IPS-18c (cell line): Measurements from ENCODE around the gene SYT1.
"Not testable (repeated sequence)": the region's sequence is repeated elsewhere in the genome, so short reads cannot be mapped to it uniquely, and the experiment has no call there.

Source experiments
- H3K4me3 ChIP-seq: 2 replicates; pipeline ENCODE4 v1.7.0; 2013; ENCODE audit warnings: low read depth, mild to moderate bottlenecking, low read length, moderate library complexity; ENCODE audit not compliant: insufficient read depth
- H3K9me3 ChIP-seq: one replicate; pipeline ENCODE4 v1.6.1; 2013; ENCODE audit warnings: mild to moderate bottlenecking, low read length, moderate library complexity; ENCODE audit not compliant: control insufficient read depth, insufficient read depth

Gene SYT1

DNA sequence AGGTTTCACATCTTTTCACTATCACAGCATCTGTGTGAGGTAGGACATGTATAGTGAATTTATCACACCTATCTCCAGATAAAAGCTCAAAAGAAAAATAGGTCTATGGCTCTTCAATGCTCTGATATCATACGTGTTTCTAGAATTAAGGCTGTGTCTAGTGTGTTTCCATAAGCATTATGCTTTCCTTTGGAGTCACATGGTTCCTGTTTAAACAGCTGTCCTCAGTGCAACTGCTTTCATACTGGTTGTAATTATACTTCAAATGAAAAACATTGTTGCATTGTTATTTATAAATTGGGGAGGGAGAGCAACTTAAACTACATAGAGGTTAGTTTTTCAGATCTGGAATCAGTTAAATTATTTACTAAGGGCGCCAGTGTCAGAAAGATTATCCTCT is 151.6 kb downstream of the SYT1 start:
- Histone ChIP-seq H3K4me3 (no peak overlapping the region), H3K9me3 (no peaks in the 10 kb centered on the region)

DNA sequence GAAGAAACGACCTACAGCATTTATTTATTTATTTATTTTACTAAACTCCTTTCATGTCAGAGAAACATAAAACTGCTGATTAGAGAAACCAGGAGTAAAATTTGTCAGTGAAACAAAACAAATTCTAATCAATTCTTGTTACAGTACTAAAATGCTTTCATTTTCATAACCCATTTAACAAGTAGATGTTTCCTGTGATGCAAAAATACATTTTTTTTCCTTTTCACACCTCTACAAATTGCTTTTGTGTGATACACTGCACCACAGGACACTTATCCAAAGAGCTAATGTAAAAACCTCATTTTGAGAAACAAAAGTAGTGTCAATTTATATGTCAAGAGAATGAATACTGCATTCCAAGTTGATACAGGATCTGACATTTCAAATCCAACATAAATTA is 155.1 kb downstream of the SYT1 start:
- no peaks in the 10 kb centered on the region for H3K9me3 ChIP-seq
- no peak overlapping the region for H3K4me3 ChIP-seq

DNA sequence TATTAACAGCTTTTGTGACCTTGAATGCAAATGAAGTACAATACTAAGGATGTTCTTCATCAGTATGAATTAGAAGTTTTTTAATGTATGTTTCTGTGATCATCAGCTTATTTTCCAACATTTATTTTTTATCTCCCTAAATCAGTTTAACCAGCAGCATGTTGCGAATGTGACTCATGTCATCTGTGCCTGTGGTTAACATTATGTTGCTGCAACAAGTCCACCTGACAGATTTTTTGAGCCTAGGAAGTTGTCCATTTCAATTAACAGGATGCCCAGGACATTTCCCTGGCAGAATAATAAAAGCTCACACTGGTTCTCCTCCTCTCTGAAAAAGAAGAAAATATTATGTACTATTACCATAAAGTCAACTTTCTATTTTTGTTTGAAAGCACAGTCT is 155.5 kb downstream of the SYT1 start:
- Histone ChIP-seq H3K4me3 (no peak overlapping the region), H3K9me3 (no peaks in the 10 kb centered on the region)

DNA sequence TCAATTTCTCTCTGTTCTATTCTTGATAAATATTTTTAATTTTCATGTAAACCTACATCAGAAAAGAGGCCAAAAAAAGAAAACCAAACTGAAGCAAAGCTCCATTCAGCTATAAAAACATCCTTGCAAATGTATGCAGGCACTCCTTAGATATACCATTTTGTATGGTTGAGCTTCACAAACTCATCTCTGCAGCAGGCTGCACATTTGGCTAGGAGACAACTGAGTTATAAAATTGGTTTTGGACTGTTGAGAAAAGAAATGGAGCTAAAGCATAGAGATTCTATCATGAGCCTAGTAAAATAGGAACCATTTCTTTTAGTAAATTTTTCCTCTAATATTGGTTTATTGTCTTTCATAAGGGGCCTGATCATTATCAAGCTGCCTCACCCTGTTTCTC is 156.4 kb downstream of the SYT1 start:
- Histone ChIP-seq H3K9me3 (no peaks in the 10 kb centered on the region), H3K4me3 (no peak overlapping the region)

DNA sequence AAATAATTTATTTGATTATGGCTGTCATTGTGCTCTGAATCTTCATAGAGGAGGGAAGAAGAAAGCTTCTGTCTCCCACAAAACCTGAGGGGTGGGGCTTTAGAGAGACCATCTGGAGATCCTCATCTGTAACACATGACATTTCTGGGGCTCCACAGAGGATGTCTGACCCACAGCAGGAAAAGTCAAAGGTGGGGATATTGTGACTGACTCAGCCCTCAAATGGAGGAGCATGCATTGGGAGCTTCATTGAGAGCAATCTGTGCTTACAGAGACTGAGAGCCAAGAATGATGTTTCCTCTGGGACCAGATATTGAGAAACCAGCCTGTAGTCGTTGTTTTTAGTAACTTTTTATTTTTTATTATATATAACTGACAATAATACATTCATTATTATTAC is 158.7 kb downstream of the SYT1 start:
- no peak overlapping the region for H3K4me3 ChIP-seq
- H3K9me3 ChIP-seq, result no peaks in the 10 kb centered on the region

DNA sequence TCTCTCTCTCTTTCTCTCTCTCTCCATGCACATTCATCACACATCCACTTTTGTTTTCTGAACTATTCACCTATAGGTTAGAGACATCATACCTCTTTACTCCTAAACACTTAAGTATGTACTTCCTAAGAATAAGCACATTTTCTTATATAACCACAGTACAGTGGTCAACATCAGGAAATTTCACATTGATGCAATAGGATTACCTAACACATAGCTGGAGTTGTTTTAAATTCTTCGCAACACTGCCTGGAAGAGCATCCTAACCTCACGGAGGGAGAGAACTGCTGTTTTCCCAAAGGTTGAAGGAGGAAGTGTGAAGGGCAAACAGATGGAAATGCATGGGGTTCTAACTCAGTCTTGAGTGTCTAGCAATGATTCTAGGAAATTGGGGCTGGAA is 159.2 kb downstream of the SYT1 start:
- Histone ChIP-seq H3K9me3 (no peaks in the 10 kb centered on the region), H3K4me3 (no peak overlapping the region)

DNA sequence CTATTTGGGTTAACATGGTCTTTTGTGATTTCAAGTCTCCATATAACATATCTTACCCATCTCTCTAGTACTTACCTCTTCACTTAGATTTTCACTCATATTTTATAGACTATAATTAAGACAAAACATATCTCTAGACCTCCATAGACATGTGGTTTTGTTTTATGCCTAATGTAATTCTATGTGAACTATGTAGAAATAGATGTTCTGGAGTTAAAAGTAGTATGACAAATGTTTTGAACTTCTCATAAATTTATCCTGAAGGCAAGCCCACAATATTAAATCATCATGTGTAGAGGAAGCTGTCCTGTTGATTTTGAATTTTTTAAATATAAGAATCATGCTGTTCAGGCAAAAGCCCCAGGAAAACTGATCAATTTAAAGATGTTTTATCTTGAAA is 169.2 kb downstream of the SYT1 start:
- no peaks in the 10 kb centered on the region for H3K9me3 ChIP-seq

DNA sequence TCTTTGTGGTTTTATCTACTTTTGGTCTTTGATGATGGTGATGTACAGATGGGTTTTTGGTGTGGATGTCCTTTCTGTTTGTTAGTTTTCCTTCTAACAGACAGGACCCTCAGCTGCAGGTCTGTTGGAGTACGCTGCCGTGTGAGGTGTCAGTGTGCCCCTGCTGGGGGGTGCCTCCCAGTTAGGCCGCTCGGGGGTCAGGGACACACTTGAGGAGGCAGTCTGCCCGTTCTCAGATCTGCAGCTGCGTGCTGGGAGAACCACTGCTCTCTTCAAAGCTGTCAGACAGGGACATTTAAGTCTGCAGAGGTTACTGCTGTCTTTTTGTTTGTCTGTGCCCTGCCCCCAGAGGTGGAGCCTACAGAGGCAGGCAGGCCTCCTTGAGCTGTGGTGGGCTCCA is 180.2 kb downstream of the SYT1 start:
- not testable (repeated sequence) for H3K9me3 ChIP-seq, H3K4me3 ChIP-seq

More for the DNA sequence above, 169.2 kb downstream of the SYT1 start:
- no peak overlapping the region for H3K4me3 ChIP-seq

DNA sequence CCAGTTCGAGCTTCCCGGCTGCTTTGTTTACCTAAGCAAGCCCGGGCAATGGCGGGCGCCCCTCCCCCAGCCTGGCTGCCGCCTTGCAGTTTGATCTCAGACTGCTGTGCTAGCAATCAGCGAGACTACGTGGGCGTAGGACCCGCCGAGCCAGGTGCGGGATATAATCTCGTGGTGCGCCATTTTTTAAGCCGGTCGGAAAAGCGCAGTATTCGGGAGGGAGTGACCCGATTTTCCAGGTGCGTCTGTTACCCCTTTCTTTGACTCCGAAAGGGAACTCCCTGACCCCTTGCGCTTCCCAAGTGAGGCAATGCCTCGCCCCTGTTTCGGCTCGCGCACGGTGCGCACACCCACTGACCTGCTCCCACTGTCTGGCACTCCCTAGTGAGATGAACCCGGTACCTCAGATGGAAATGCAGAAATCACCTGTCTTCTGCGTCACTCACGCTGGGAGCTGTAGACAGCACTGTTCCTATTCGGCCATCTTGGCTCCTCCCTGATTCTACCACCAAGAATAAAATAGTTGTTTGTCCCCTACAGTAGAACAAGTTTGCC is 180.7 kb downstream of the SYT1 start:
- peak overlapping the region; percentile 32 for H3K4me3 ChIP-seq
- not testable (repeated sequence) for H3K9me3 ChIP-seq

DNA sequence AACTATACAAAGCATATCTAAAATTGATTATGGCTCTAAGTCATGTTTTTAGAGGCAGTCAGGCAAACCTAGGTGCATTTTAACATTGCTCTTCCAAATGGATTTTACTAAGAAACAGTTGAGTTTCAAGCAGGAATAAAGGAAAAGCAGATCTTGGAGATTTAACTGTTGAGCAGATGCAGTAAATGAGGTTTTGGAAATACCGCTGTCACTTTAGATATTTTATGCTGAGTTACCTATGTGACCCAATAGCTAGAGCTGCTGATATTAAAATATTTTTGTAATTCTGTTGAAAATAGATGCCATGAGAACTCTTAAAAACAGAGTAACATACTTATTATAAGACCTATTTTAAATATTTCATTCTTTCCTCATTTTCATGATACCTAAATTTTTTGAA is 181.4 kb downstream of the SYT1 start:
- no peak overlapping the region for H3K4me3 ChIP-seq

DNA sequence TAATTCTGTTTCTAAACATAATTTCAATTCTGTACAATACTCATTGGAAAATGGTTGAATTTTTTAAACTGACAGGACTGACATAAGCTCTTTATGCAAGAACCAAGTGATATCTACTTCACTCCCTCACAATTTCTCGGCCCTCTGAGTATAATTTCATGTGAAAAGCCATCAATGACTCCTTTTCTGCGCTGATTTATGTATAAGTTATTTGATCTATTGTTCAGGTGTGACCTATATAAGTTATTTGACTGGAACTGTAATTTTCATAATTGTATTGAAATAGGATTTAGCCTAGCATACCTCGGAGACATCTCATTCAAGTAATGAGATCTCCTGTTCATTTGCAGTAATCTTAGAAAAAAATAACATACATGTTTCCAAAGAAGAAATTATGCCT is 184.4 kb downstream of the SYT1 start:
- Histone ChIP-seq H3K4me3 (no peak overlapping the region), H3K9me3 (no peaks in the 10 kb centered on the region)

More for the DNA sequence above, 181.4 kb downstream of the SYT1 start:
- H3K9me3 ChIP-seq, result no peaks in the 10 kb centered on the region

DNA sequence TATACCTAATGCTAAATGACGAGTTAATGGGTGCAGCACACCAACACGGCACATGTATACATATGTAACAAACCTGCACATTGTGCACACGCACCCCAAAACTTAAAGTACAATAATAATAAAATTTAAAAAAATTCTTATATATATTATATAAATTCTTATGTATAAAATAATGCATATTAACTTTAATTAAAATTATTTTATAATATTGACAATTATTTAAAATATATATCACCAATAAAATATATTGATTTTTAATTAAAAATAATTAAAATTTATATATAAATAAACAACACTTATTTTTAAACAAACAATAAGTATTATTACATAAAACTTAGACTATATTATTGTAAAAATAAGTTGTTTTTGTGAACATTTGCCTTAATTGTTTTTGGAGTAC is 188.8 kb downstream of the SYT1 start:
- H3K9me3 ChIP-seq, result no peaks in the 10 kb centered on the region
- no peak overlapping the region for H3K4me3 ChIP-seq

DNA sequence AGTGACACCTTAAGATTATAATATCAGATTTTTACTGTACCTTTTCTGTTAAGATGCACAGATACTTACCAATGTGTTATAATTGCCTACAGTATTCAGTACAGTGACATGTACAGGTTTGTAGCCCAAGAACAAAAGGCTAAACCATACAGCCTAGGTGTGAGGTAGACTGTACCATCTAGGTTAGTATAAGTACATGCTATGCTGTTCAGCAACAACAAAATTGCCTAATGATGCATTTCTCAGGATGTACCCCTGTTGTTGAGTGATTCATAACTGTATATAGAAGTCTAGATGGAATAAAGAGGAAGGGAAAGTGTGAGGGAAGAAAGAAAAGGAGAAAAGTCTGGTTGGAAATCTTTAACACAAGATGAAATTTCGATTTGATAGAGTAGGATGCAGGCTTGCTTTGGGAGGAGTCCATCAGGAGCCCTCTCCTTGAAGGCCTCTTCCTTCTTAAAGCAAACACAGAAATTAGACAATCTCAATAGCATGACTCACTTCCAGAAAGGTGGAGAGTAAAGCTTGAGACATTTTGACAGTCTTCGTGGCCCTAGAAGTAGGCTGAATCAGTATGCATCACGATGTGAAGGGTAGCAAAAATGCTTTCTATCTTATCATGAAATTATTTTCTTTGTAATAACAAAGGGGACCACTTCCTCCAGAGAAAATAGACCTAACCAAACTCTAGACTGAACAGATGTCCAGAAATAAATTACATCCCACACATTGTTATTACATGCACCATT is 191.5 kb downstream of the SYT1 start:
- H3K9me3 ChIP-seq, result no peaks in the 10 kb centered on the region
- H3K4me3 ChIP-seq, result no peak overlapping the region

DNA sequence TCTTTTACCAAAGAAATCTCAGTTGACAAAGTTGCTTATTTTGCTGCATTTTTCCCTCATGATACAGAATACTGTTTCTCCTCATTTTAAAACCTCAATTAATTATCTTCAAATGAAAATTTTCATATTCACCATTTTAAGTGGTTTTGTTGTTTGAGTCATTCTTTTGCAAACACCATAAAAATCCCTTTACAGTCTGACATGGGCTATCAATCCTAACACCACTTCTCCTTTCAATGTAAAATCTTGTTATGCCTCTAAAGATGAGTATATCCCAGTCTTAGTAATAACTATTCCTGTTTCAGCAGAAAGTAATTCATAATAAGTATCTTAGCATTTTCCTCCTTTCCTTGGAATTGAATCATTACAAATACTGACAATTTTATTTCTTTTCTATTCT is 192.2 kb downstream of the SYT1 start:
- Histone ChIP-seq H3K4me3 (no peak overlapping the region), H3K9me3 (no peaks in the 10 kb centered on the region)

DNA sequence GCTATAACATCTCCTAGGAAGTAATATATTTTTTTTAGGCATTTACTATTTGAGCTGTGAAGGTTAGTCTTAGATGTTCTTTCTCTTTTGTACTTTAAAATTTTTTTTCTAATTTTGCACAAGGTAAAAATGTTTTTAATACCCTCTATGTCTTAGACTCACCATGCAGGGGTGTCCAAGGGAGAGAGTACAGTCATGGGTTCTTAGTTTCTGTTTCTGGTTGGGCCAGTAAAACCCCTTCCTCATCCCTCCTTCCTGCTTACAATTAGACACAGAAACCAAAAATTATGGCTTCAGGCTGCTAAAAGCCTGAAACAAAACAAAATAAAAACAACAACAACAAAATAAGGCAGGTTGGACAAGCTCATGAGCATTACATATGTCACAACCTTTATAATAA is 193.0 kb downstream of the SYT1 start:
- H3K9me3 ChIP-seq, result no peaks in the 10 kb centered on the region
- no peak overlapping the region for H3K4me3 ChIP-seq

DNA sequence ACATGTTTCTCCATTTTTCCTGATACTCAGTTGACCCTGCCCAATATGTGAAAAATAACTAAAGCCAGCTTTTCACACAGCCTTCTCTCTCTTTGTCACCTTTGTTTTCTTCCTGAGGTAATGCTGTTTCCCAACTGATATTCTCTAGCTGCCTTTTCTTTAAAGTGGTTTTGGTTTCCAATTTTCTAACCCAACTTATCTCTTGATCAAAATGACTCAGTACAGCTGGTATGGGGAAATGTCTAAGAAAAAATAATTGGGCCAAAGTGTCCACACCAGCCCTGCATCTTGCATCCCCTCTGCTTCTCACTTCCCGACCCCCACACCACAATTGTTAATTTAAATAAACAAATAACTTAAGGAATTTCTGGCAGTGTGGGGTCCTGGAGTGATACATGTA is 193.8 kb downstream of the SYT1 start:
- no peak overlapping the region for H3K4me3 ChIP-seq
- no peaks in the 10 kb centered on the region for H3K9me3 ChIP-seq

DNA sequence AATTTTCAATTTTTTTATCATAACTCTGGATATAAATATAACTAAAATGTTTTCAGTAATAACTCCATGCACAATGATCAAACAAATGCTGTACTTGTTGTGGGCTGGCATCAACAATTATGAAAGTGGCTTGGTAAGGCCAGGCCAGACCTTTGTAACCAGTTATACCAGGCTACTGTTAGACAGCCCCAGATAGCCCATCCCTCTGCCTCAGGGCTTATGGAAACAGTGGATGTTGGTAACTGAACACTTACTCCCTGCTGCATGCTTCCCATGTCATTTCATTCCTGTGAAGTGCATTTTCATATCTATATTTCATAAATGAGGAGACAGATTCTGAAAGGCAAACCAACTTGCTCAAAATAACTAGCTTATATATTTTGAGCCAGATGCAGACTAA is 195.0 kb downstream of the SYT1 start:
- no peaks in the 10 kb centered on the region for H3K9me3 ChIP-seq
- no peak overlapping the region for H3K4me3 ChIP-seq

DNA sequence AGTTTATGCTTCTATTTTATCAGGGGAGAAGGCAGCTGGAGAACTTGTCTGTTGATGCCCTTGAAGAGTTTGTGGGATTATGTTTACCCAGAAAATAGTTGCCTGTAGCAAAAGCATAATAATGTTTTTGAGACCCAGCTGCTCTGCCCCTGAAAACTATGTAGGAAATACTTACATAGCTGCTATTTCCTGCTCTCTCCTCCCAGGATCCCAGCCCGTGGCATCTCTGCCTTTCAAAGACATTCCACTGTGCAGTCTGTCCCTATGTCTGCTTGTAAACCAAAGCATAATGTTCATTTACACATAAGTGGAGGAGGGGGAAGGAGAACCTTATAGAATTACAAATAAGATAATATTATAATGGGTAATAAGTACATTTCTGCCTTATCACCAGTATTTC is 198.7 kb downstream of the SYT1 start:
- H3K9me3 ChIP-seq, result no peaks in the 10 kb centered on the region
- no peak overlapping the region for H3K4me3 ChIP-seq

DNA sequence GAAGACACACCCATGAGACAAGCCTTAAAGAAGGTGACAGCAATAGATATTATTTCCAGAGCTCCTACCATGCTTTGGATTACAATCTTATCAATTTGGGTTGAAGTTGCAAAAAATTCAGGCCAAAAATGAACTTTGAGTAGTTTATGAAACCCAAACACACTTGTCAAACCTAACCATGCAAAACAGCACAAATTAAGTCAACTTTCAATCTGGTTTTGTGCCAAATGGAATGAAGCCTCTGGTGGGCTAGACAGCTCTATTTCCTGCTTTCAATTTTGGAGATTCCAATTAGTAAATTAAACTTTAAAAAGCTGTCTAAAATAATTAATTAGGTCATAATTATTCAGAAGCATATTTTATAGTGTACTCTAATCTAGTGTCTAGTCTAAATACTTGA is 203.4 kb downstream of the SYT1 start:
- H3K9me3 ChIP-seq, result no peaks in the 10 kb centered on the region
- H3K4me3 ChIP-seq, result no peak overlapping the region
